Neural progenitor cell (in vitro differentiated cells): Measurements from ENCODE around the gene NFIX.

Experiments used
- EZH2phosphoT487 ChIP-seq: fragments of 200-600 bp; sonication (generic); IDR thresholded peaks from 2 replicates; pipeline ENCODE4 v1.6.1; 2017; ENCODE audit warnings: antibody characterized with exemption
- TF ChIP-seq, protein P1 (sequence below): fragments of 200-600 bp; sonication (generic); IDR thresholded peaks from 2 replicates; pipeline ENCODE4 v1.5.1; 2017; ENCODE audit warnings: antibody characterized with exemption, mild to moderate bottlenecking

DNA sequence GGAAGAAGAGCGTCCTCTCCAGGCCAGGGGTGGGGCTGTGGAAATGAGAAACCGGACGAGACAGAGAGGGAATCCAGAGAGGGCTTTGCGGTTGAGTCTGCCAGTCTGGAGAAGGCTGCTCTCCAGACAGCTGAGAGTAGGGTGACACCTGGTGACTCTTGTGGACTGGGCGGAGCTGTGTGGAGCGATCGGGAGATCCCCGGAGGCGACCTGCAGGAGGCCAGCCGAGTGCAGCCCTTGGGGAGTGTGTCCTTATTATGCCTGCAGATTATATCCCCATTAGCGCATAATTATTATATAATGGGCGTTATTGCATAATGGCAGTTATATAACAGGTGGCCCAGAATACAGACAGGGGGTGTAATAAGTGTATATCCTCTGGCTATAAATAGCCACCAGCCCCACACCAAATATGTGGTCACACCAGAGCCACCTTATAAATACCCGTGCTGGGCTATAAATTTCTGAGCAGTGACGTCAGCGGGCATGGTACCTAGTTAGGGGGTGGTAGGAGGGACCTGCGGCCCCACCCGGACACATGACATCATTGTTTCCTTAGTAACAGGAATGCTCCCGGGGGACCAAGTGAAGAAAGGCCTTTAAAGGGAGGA, 41.2 kb downstream of the NFIX start:
- TF ChIP-seq, protein P1, sequence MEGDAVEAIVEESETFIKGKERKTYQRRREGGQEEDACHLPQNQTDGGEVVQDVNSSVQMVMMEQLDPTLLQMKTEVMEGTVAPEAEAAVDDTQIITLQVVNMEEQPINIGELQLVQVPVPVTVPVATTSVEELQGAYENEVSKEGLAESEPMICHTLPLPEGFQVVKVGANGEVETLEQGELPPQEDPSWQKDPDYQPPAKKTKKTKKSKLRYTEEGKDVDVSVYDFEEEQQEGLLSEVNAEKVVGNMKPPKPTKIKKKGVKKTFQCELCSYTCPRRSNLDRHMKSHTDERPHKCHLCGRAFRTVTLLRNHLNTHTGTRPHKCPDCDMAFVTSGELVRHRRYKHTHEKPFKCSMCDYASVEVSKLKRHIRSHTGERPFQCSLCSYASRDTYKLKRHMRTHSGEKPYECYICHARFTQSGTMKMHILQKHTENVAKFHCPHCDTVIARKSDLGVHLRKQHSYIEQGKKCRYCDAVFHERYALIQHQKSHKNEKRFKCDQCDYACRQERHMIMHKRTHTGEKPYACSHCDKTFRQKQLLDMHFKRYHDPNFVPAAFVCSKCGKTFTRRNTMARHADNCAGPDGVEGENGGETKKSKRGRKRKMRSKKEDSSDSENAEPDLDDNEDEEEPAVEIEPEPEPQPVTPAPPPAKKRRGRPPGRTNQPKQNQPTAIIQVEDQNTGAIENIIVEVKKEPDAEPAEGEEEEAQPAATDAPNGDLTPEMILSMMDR, result peak; percentile 5
- TF ChIP-seq EZH2phosphoT487, result no peak
